ENCODE data around the gene TOM1.

The TOM1 gene

DNA sequence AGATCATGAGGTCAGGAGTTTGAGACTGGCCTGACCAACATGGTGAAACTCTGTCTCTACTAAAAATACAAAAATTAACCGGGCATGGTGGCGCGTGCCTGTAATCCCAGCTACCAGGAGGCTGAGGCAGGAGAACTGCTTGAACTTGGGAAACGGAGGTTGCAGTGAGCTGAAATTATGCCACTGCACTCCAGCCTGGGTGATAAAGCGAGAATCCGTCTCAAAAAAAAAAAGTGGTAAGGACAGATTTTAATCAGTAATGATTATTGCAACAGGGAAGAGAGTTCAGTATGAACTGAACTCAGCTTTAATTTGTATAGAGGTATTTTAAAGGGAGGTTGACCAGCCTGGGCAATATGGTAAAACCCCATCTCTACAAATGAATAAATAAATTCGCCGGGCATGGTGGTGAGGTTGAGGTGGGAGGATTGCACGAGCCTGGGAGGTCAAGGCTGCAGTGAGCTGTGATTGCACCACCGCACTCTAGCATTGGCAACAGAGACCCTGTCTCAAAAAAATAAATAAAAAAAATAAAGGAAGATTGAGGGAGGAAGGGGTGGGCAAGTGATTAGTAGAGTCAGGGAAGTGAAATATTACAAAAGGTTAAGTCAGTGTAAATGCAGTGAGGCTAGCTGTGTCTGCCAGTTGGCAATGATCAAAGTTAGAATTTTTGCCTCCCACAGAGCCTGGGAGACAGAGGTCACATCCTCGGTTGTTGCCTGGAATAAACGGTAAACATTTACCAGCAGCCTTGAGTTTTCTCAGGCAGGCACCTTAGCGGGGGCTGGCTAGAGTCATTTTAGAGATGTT lies 97.6 kb downstream of the TOM1 start:
- DNase-seq (ENCODE audit: low read depth), result no peak

Data from fibroblast of the conjunctiva (primary cell).